Vagina (tissue), 2 donors: Measurements from ENCODE around the gene SCD5.

Experiments
- CTCF ChIP-seq, 3 experiments: fragments of 450-650 bp in 2 of 3; fragments of 200-600 bp in 1 of 3; sonication (generic) in 1 of 3; IDR thresholded peaks; one replicate each; pipeline ENCODE4 v1.5.1; 2017 to 2019; ENCODE audit warnings: antibody characterized with exemption in 3 of 3, mild to moderate bottlenecking in 2 of 3, moderate library complexity in 2 of 3
- POLR2AphosphoS5 ChIP-seq, 2 donors: sonication (generic); formaldehyde crosslinking; IDR thresholded peaks; one replicate each; pipeline ENCODE4 v1.9.0; 2017; ENCODE audit warnings: antibody characterized with exemption in 2 of 2, mild to moderate bottlenecking in 2 of 2, low read depth in 1 of 2; ENCODE audit not compliant: insufficient read depth in 1 of 2

DNA sequence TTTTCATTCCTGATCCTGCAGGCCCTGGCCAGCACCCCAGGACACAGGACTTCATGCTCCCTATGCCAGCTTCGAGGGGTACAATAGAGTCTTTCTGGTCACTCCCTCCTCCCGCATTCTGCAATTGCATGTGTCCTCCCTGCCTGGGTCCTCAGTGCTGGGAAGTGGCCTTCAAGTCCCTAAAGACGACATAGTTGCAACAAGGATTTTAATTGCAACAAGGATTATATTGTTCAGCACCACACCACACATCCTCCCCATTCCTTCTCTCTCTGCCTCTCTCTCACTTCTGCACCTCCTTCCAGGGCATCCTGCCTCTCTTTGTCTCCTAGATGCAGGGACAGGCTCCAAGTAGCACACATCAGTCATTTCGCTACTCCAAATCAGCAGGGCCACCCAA lies 25.5 kb downstream of the SCD5 start:
- no peak for TF ChIP-seq POLR2AphosphoS5 (IDR thresholded peaks at IDR 0.05; ENCODE audit: insufficient read depth in 1 of 2, low read depth in 1 of 2)
- no peak for TF ChIP-seq CTCF (IDR thresholded peaks at IDR 0.05)
